SK-N-SH (cell line): ENCODE results near the gene TDG. TPM values are rescaled to one million over a fixed set of nuclear protein-coding genes. Genes with fewer than 3 reads are reported as not detected.
"Not testable (repeated sequence)": the region's sequence is repeated elsewhere in the genome, so short reads cannot be mapped to it uniquely, and the experiment has no call there.

ENCODE experiments used
- CTCF ChIA-PET: fragments of 300-600, 350-600 bp; formaldehyde crosslinking; extraction: SDS; loops from one replicate; lab custom pipeline; 2021; lab: Yijun Ruan, JAX
- POLR2A ChIA-PET: fragments of 350-600 bp; sonication (Branson Sonifier 250); formaldehyde crosslinking; extraction: SDS; loops from one replicate; lab custom pipeline; 2020; ENCODE audit warnings: antibody characterized with exemption, inconsistent platforms; lab: Yijun Ruan, JAX
- DNase-seq: peaks from one replicate; pipeline ENCODE4 v3.0.0; 2012
- H2AFZ ChIP-seq: fragments of 200-600 bp; sonication (generic); 2 replicates; pipeline ENCODE4 v1.8.1; 2016; ENCODE audit warnings: antibody characterized with exemption, mild to moderate bottlenecking, low read depth
- H3F3A ChIP-seq: fragments of 200-600 bp; sonication (generic); replicated peaks from 2 replicates; pipeline ENCODE3; 2016; ENCODE audit warnings: antibody characterized with exemption, mild to moderate bottlenecking; ENCODE audit not compliant: insufficient read depth
- H3K27ac ChIP-seq, 2 experiments: fragments of 200-500 bp in 1 of 2; fragments of 200-600 bp in 1 of 2; sonication (Bioruptor generic) in 1 of 2; sonication (generic), shearing (Covaris generic) in 1 of 2; 2 replicates each; pipeline versions ENCODE4 v1.5.1 to v1.6.1; 2014 to 2016; ENCODE audit warnings: low read depth in 2 of 2, inconsistent platforms in 1 of 2, low read length in 1 of 2, mild to moderate bottlenecking in 1 of 2, mixed read lengths in 1 of 2
- H3K27me3 ChIP-seq: fragments of 200-600 bp; sonication (generic), shearing (Covaris generic); 2 replicates; pipeline ENCODE4 v1.6.1; 2016; ENCODE audit warnings: mixed run types; ENCODE audit not compliant: insufficient read depth
- H3K36me3 ChIP-seq, 2 experiments: fragments of 200-500 bp in 1 of 2; fragments of 200-600 bp in 1 of 2; sonication (Bioruptor generic) in 1 of 2; sonication (generic) in 1 of 2; replicated peaks in 1 of 2; 2 replicates each; pipeline versions ENCODE3 to v1.5.1; 2014 to 2016; ENCODE audit warnings: low read length in 1 of 2, mild to moderate bottlenecking in 1 of 2; ENCODE audit not compliant: insufficient read depth in 2 of 2, control insufficient read depth in 1 of 2
- H3K4me1 ChIP-seq, 2 experiments: fragments of 200-500 bp in 1 of 2; fragments of 200-600 bp in 1 of 2; sonication (Bioruptor generic) in 1 of 2; sonication (generic), shearing (Covaris generic) in 1 of 2; 2 replicates each; pipeline versions ENCODE4 v1.5.1 to v1.6.1; 2014 to 2016; ENCODE audit warnings: low read depth in 1 of 2, low read length in 1 of 2, mixed run types in 1 of 2; ENCODE audit not compliant: insufficient read depth in 2 of 2, control insufficient read depth in 1 of 2
- H3K4me2 ChIP-seq: fragments of 200-600 bp; sonication (generic), shearing (Covaris generic); 2 replicates; pipeline ENCODE4 v1.6.1; 2017; ENCODE audit warnings: mixed run types
- H3K4me3 ChIP-seq, 2 experiments: fragments of 200-500 bp in 1 of 2; fragments of 200-600 bp in 1 of 2; sonication (Bioruptor generic) in 1 of 2; sonication (generic), shearing (Covaris generic) in 1 of 2; 2 replicates each; pipeline versions ENCODE4 v1.5.1 to v1.8.1; 2014 to 2016; ENCODE audit warnings: low read depth in 2 of 2, inconsistent platforms in 1 of 2, low read length in 1 of 2, mild to moderate bottlenecking in 1 of 2, mixed read lengths in 1 of 2, moderate library complexity in 1 of 2
- H3K79me2 ChIP-seq: fragments of 200-600 bp; sonication (generic); 2 replicates; pipeline ENCODE4 v1.8.1; 2017; ENCODE audit warnings: mild to moderate bottlenecking; ENCODE audit not compliant: insufficient read depth
- H3K9ac ChIP-seq: fragments of 200-600 bp; sonication (generic); 2 replicates; pipeline ENCODE4 v1.6.1; 2017; ENCODE audit warnings: mixed run types
- H3K9me2 ChIP-seq: fragments of 200-600 bp; sonication (generic); 2 replicates; pipeline ENCODE4 v1.6.1; 2017; ENCODE audit warnings: mixed run types
- H3K9me3 ChIP-seq: fragments of 200-600 bp; sonication (generic); 2 replicates; pipeline ENCODE4 v1.6.1; 2017; ENCODE audit warnings: mixed run types, mild to moderate bottlenecking, moderate library complexity
- H4K20me1 ChIP-seq: fragments of 200-600 bp; sonication (generic); 2 replicates; pipeline ENCODE4 v1.6.1; 2017; ENCODE audit warnings: mild to moderate bottlenecking, mixed run types; ENCODE audit not compliant: insufficient read depth
- CTCF ChIP-seq: fragments of 200-600 bp; sonication (generic); IDR thresholded peaks from 2 replicates; pipeline ENCODE4 v1.6.1; 2017; ENCODE audit warnings: antibody characterized with exemption, mild to moderate bottlenecking, moderate library complexity
- ELF1 ChIP-seq: IDR thresholded peaks from 2 replicates; pipeline ENCODE4 v1.4.0; 2012
- EZH2phosphoT487 ChIP-seq: fragments of 200-600 bp; sonication (generic); IDR thresholded peaks from 2 replicates; pipeline ENCODE4 v1.6.1; 2017; ENCODE audit warnings: low read depth, mixed run types, mild to moderate bottlenecking, antibody characterized with exemption, moderate library complexity, borderline replicate concordance
- FOSL2 ChIP-seq: IDR thresholded peaks from 2 replicates; pipeline ENCODE4 v1.4.0; 2012; ENCODE audit warnings: low read depth, mild to moderate bottlenecking, moderate library complexity, borderline replicate concordance
- GABPA ChIP-seq: IDR thresholded peaks from 2 replicates; pipeline ENCODE4 v1.4.0; 2012; ENCODE audit warnings: low read depth, mild to moderate bottlenecking
- GATA2 ChIP-seq: sonication (generic); formaldehyde crosslinking; IDR thresholded peaks from 2 replicates; pipeline ENCODE4 v1.5.0; 2020; ENCODE audit warnings: mild to moderate bottlenecking, missing genetic modification reagents
- POLR2AphosphoS5 ChIP-seq: IDR thresholded peaks from 2 replicates; pipeline ENCODE4 v1.6.1; 2012; ENCODE audit warnings: low read depth, low read length
- RAD21 ChIP-seq: IDR thresholded peaks from 2 replicates; pipeline ENCODE4 v1.6.1; 2012; ENCODE audit warnings: mild to moderate bottlenecking, low read length
- TAF1 ChIP-seq: IDR thresholded peaks from 2 replicates; pipeline ENCODE4 v1.6.1; 2012; ENCODE audit warnings: low read depth, mild to moderate bottlenecking, low read length, moderate library complexity, borderline replicate concordance
- TEAD4 ChIP-seq: IDR thresholded peaks from 2 replicates; pipeline ENCODE4 v1.4.0; 2012; ENCODE audit warnings: mild to moderate bottlenecking, borderline replicate concordance; ENCODE audit not compliant: insufficient read depth
- ZBTB33 ChIP-seq: IDR thresholded peaks from 2 replicates; pipeline ENCODE4 v1.4.0; 2012; ENCODE audit warnings: low read depth, borderline replicate concordance
- WGBS: methylation state at CpG from one replicate; pipeline ENCODE4 v1.1.6; 2017; ENCODE audit warnings: low lambda C conversion rate; 5-methylcytosine and 5-hydroxymethylcytosine counted together
- polyA plus RNA-seq, 3 experiments: library from polyadenylated mRNA; depleted of rRNA; stranded (reverse); fragments of >200 nt; gene quantifications; 2 replicates each; pipeline ENCODE4 v1.2.3, GENCODE V29; 2012

Gene TDG
- polyA plus RNA-seq, 1 of the 3 experiments (the other 2 are of a cell fraction), result 11.3 TPM

- POLR2A ChIA-PET, result no interaction called here
- H3K79me2 ChIP-seq, result no peaks in the 10 kb centered on the region
- H4K20me1 ChIP-seq, result no peaks in the 10 kb centered on the region
- no peak overlapping the region for H3K4me2 ChIP-seq
- no peak overlapping the region for H2AFZ ChIP-seq
- WGBS, result 68% methylated on average over 5 of the region's 5 CpGs
- CTCF ChIA-PET, result interaction anchor here (1.1 kb wide), 1 partner anchor 83 kb away, joined by 4 read pairs; no protein-coding TSS in a partner anchor
- H3K27ac ChIP-seq, result no peak overlapping the region
- H3K36me3 ChIP-seq, result peaks cover 0 to 4% of the 10 kb centered on the region in 2 experiments
- H3K27me3 ChIP-seq, result no peaks in the 10 kb centered on the region
- TF ChIP-seq POLR2AphosphoS5, result no peak
- TF ChIP-seq CTCF, result no peak
- TF ChIP-seq ZBTB33, result no peak
- TF ChIP-seq FOSL2, result no peak
- no peak for TF ChIP-seq RAD21
- no peak for TF ChIP-seq ELF1
- no peak for TF ChIP-seq GABPA
- TF ChIP-seq TAF1, result no peak
- TF ChIP-seq GATA2 (CRISPR knock-in tag), result no peak
- TF ChIP-seq TEAD4, result no peak
- no peak for TF ChIP-seq EZH2phosphoT487
- DNase-seq, result no peak
- H3K9ac ChIP-seq, result no peak overlapping the region
- no peaks in the 10 kb centered on the region for H3K9me3 ChIP-seq
- H3K4me3 ChIP-seq, result no peak overlapping the region
- H3K9me2 ChIP-seq, result no peaks in the 10 kb centered on the region
- H3K4me1 ChIP-seq, result no peaks in the 10 kb centered on the region
- no peaks in the 10 kb centered on the region for H3F3A ChIP-seq
Measured at GRCh38 chr12:104026841-104027599, 61.3 kb downstream of the TDG start.

- WGBS, result 90% methylated on average over 10 of the region's 27 CpGs
Measured at GRCh38 chr12:104030596-104030995, 64.9 kb downstream of the TDG start.

GRCh38 chr12:104036143-104036542 is 70.5 kb downstream of the TDG start:
- H3K4me3 ChIP-seq, H3F3A ChIP-seq, H3K9me3 ChIP-seq, H3K27me3 ChIP-seq, POLR2A ChIA-PET, H2AFZ ChIP-seq, DNase-seq, H3K9ac ChIP-seq, H3K36me3 ChIP-seq, H3K79me2 ChIP-seq, H4K20me1 ChIP-seq, H3K27ac ChIP-seq, H3K9me2 ChIP-seq, H3K4me2 ChIP-seq, CTCF ChIA-PET, H3K4me1 ChIP-seq: not testable (repeated sequence)
- 62% methylated on average over 2 of the region's 2 CpGs for WGBS

More at GRCh38 chr12:104030596-104030995, 64.9 kb downstream of the TDG start:
- H3K4me2 ChIP-seq, CTCF ChIA-PET, POLR2A ChIA-PET, H3K9me3 ChIP-seq, H3K4me3 ChIP-seq, H2AFZ ChIP-seq, H4K20me1 ChIP-seq, H3F3A ChIP-seq, DNase-seq, H3K4me1 ChIP-seq, H3K36me3 ChIP-seq, H3K79me2 ChIP-seq, H3K9ac ChIP-seq, H3K27ac ChIP-seq, H3K27me3 ChIP-seq, H3K9me2 ChIP-seq: not testable (repeated sequence)
